ENCODE measurements around the gene BATF2.
"Not testable (repeated sequence)": the region's sequence is repeated elsewhere in the genome, so short reads cannot be mapped to it uniquely, and the experiment has no call there.

Gene BATF2

GRCh38 chr11:65026810-65027209 lies 30.0 kb upstream of the BATF2 start:
- Histone ChIP-seq H2BK5ac (ENCODE audit: low read depth, low read length, poor library complexity, severe bottlenecking) (no peak overlapping the region), H2AFZ (ENCODE audit: low read depth, low read length) (peak overlapping the region; percentile 47), H2BK120ac (ENCODE audit: low read depth, low read length) (no peak overlapping the region), H4K91ac (ENCODE audit: low read length) (no peak overlapping the region), H3K79me1 (replicated peaks; ENCODE audit: low read length, poor library complexity, severe bottlenecking) (peaks cover 14% of the 10 kb centered on the region), H3K4me3 (ENCODE audit: insufficient read depth in 1 of 2, low read depth in 1 of 2, low read length in 2 of 2) (peak overlapping the region in 1 of 2 experiments; percentile 84), H2BK12ac (ENCODE audit: low read length in 2 of 2) (no peak overlapping the region), H4K8ac (ENCODE audit: low read length) (peak overlapping the region; percentile 94), H3K9ac (ENCODE audit: low read length) (peak overlapping the region; percentile 87), H3K4ac (ENCODE audit: low read depth in 1 of 2, low read length in 2 of 2) (no peak overlapping the region), H3K23ac (ENCODE audit: low read length in 2 of 2) (no peak overlapping the region), H3K18ac (ENCODE audit: low read depth in 1 of 2, low read length in 2 of 2) (no peak overlapping the region), H3K9me3 (ENCODE audit: control insufficient read depth, low read length) (no peaks in the 10 kb centered on the region), H2BK15ac (ENCODE audit: low read depth, poor library complexity, severe bottlenecking) (no peak overlapping the region), H3K27me3 (ENCODE audit: control insufficient read depth in 1 of 2, insufficient read depth in 1 of 2, low read length in 2 of 2) (no peaks in the 10 kb centered on the region), H3K36me3 (ENCODE audit: control insufficient read depth in 1 of 2, insufficient read depth in 2 of 2, low read depth in 1 of 2, low read length in 2 of 2) (peaks cover 13 to 16% of the 10 kb centered on the region in 2 experiments), H3K4me1 (ENCODE audit: control insufficient read depth, insufficient read depth, low read depth, low read length) (peaks cover 2% of the 10 kb centered on the region), H3K14ac (ENCODE audit: low read length in 2 of 2) (no peak overlapping the region), H3K27ac (ENCODE audit: low read length, poor library complexity, severe bottlenecking) (no peak overlapping the region), H2AK5ac (ENCODE audit: low read length, severe bottlenecking) (no peak overlapping the region), H3K4me2 (ENCODE audit: low read length, poor library complexity, severe bottlenecking) (peak overlapping the region; percentile 63)
- WGBS, result 30% methylated on average over 5 of the region's 10 CpGs
- DNase-seq, result no peak

- 90% methylated on average over 8 of the region's 8 CpGs for WGBS
- not testable (repeated sequence) for H3K9me3 ChIP-seq (ENCODE audit: control insufficient read depth, low read length); H3K4me3 ChIP-seq (ENCODE audit: insufficient read depth in 1 of 2, low read depth in 1 of 2, low read length in 2 of 2); H3K79me1 ChIP-seq (replicated peaks; ENCODE audit: low read length, poor library complexity, severe bottlenecking); H3K4me1 ChIP-seq (ENCODE audit: control insufficient read depth, insufficient read depth, low read depth, low read length); H3K27ac ChIP-seq (ENCODE audit: low read length, poor library complexity, severe bottlenecking); DNase-seq; H3K18ac ChIP-seq (ENCODE audit: low read depth in 1 of 2, low read length in 2 of 2); H2AK5ac ChIP-seq (ENCODE audit: low read length, severe bottlenecking); H3K23ac ChIP-seq (ENCODE audit: low read length in 2 of 2); H4K8ac ChIP-seq (ENCODE audit: low read length); H3K14ac ChIP-seq (ENCODE audit: low read length in 2 of 2); H3K27me3 ChIP-seq (ENCODE audit: control insufficient read depth in 1 of 2, insufficient read depth in 1 of 2, low read length in 2 of 2); H3K4ac ChIP-seq (ENCODE audit: low read depth in 1 of 2, low read length in 2 of 2); H2AFZ ChIP-seq (ENCODE audit: low read depth, low read length); H3K4me2 ChIP-seq (ENCODE audit: low read length, poor library complexity, severe bottlenecking); H3K9ac ChIP-seq (ENCODE audit: low read length); H2BK5ac ChIP-seq (ENCODE audit: low read depth, low read length, poor library complexity, severe bottlenecking); H2BK120ac ChIP-seq (ENCODE audit: low read depth, low read length); H2BK12ac ChIP-seq (ENCODE audit: low read length in 2 of 2); H2BK15ac ChIP-seq (ENCODE audit: low read depth, poor library complexity, severe bottlenecking); H4K91ac ChIP-seq (ENCODE audit: low read length)
- peaks cover 28 to 31% of the 10 kb centered on the region in 2 experiments for H3K36me3 ChIP-seq (ENCODE audit: control insufficient read depth in 1 of 2, insufficient read depth in 2 of 2, low read depth in 1 of 2, low read length in 2 of 2)
Measured at GRCh38 chr11:65023502-65023901, 26.7 kb upstream of the BATF2 start.

- Histone ChIP-seq H3K14ac (ENCODE audit: low read length in 2 of 2) (no peak overlapping the region), H3K4me1 (ENCODE audit: control insufficient read depth, insufficient read depth, low read depth, low read length) (peaks cover 3% of the 10 kb centered on the region), H4K8ac (ENCODE audit: low read length) (no peak overlapping the region), H3K27me3 (ENCODE audit: control insufficient read depth in 1 of 2, insufficient read depth in 1 of 2, low read length in 2 of 2) (no peaks in the 10 kb centered on the region), H3K9ac (ENCODE audit: low read length) (no peak overlapping the region), H3K23ac (ENCODE audit: low read length in 2 of 2) (no peak overlapping the region), H4K91ac (ENCODE audit: low read length) (no peak overlapping the region), H3K4ac (ENCODE audit: low read depth in 1 of 2, low read length in 2 of 2) (no peak overlapping the region), H2BK5ac (ENCODE audit: low read depth, low read length, poor library complexity, severe bottlenecking) (no peak overlapping the region), H3K18ac (ENCODE audit: low read depth in 1 of 2, low read length in 2 of 2) (no peak overlapping the region), H2BK120ac (ENCODE audit: low read depth, low read length) (no peak overlapping the region), H2BK12ac (ENCODE audit: low read length in 2 of 2) (no peak overlapping the region), H3K4me2 (ENCODE audit: low read length, poor library complexity, severe bottlenecking) (no peak overlapping the region), H3K9me3 (ENCODE audit: control insufficient read depth, low read length) (no peaks in the 10 kb centered on the region), H3K79me1 (replicated peaks; ENCODE audit: low read length, poor library complexity, severe bottlenecking) (peaks cover 8% of the 10 kb centered on the region), H2AFZ (ENCODE audit: low read depth, low read length) (no peak overlapping the region), H3K27ac (ENCODE audit: low read length, poor library complexity, severe bottlenecking) (no peak overlapping the region), H3K36me3 (ENCODE audit: control insufficient read depth in 1 of 2, insufficient read depth in 2 of 2, low read depth in 1 of 2, low read length in 2 of 2) (peaks cover 38 to 40% of the 10 kb centered on the region in 2 experiments), H2AK5ac (ENCODE audit: low read length, severe bottlenecking) (no peak overlapping the region), H2BK15ac (ENCODE audit: low read depth, poor library complexity, severe bottlenecking) (no peak overlapping the region), H3K4me3 (ENCODE audit: insufficient read depth in 1 of 2, low read depth in 1 of 2, low read length in 2 of 2) (no peak overlapping the region)
- over 99% methylated on average over 8 of the region's 11 CpGs for WGBS
- no peak for DNase-seq
Measured at GRCh38 chr11:65021509-65021908, 24.7 kb upstream of the BATF2 start.

- no peak overlapping the region for H2AK5ac ChIP-seq (ENCODE audit: low read length, severe bottlenecking)
- H3K9ac ChIP-seq (ENCODE audit: low read length), result no peak overlapping the region
- no peak overlapping the region for H2AFZ ChIP-seq (ENCODE audit: low read depth, low read length)
- no peak overlapping the region for H3K4me2 ChIP-seq (ENCODE audit: low read length, poor library complexity, severe bottlenecking)
- H2BK15ac ChIP-seq (ENCODE audit: low read depth, poor library complexity, severe bottlenecking), result no peak overlapping the region
- H3K9me3 ChIP-seq (ENCODE audit: control insufficient read depth, low read length), result no peaks in the 10 kb centered on the region
- 92% methylated on average over 3 of the region's 3 CpGs for WGBS
- H3K4me3 ChIP-seq (ENCODE audit: insufficient read depth in 1 of 2, low read depth in 1 of 2, low read length in 2 of 2), result no peak overlapping the region
- H3K27ac ChIP-seq (ENCODE audit: low read length, poor library complexity, severe bottlenecking), result no peak overlapping the region
- H3K4me1 ChIP-seq (ENCODE audit: control insufficient read depth, insufficient read depth, low read depth, low read length), result peaks cover 6% of the 10 kb centered on the region
- peaks cover 11% of the 10 kb centered on the region for H3K79me1 ChIP-seq (replicated peaks; ENCODE audit: low read length, poor library complexity, severe bottlenecking)
- no peak overlapping the region for H4K91ac ChIP-seq (ENCODE audit: low read length)
- no peak overlapping the region for H3K18ac ChIP-seq (ENCODE audit: low read depth in 1 of 2, low read length in 2 of 2)
- H4K8ac ChIP-seq (ENCODE audit: low read length), result no peak overlapping the region
- H3K36me3 ChIP-seq (ENCODE audit: control insufficient read depth in 1 of 2, insufficient read depth in 2 of 2, low read depth in 1 of 2, low read length in 2 of 2), result peaks cover 38 to 40% of the 10 kb centered on the region in 2 experiments
- H2BK12ac ChIP-seq (ENCODE audit: low read length in 2 of 2), result no peak overlapping the region
- H3K23ac ChIP-seq (ENCODE audit: low read length in 2 of 2), result no peak overlapping the region
- no peaks in the 10 kb centered on the region for H3K27me3 ChIP-seq (ENCODE audit: control insufficient read depth in 1 of 2, insufficient read depth in 1 of 2, low read length in 2 of 2)
- no peak overlapping the region for H3K4ac ChIP-seq (ENCODE audit: low read depth in 1 of 2, low read length in 2 of 2)
- no peak overlapping the region for H2BK5ac ChIP-seq (ENCODE audit: low read depth, low read length, poor library complexity, severe bottlenecking)
- H3K14ac ChIP-seq (ENCODE audit: low read length in 2 of 2), result no peak overlapping the region
- DNase-seq, result no peak
- H2BK120ac ChIP-seq (ENCODE audit: low read depth, low read length), result no peak overlapping the region
Measured at GRCh38 chr11:65021003-65021402, 24.2 kb upstream of the BATF2 start.

Data from mesenchymal stem cell (in vitro differentiated cells and primary cell).